Stimulated activated CD4-positive, alpha-beta T cell treated with anti-CD3 and anti-CD28 coated beads, Interleukin-2, amount 100 ng/mL, for 48 hours (primary cell): ENCODE measurements around the gene YBX3.

Source experiments
- DNase-seq, 2 donors: peaks; one replicate each; pipeline ENCODE4 v3.0.0-alpha.2; 2020

Gene YBX3

GRCh38 chr12:10668526-10668925 lies 54.6 kb downstream of the YBX3 start:
- no peak for DNase-seq

GRCh38 chr12:10667581-10667980 lies 55.5 kb downstream of the YBX3 start:
- no peak for DNase-seq

GRCh38 chr12:10664499-10664898 lies 58.6 kb downstream of the YBX3 start:
- no peak for DNase-seq

- no peak for DNase-seq
These were observed 59.3 kb downstream of the YBX3 start for GRCh38 chr12:10663869-10664268.

- no peak for DNase-seq
These were observed 61.8 kb downstream of the YBX3 start for GRCh38 chr12:10661338-10661737.

GRCh38 chr12:10654003-10654402 lies 69.1 kb downstream of the YBX3 start:
- DNase-seq: no peak

- DNase-seq: no peak
These were observed 70.9 kb downstream of the YBX3 start for GRCh38 chr12:10652192-10652591.
